LNCaP clone FGC (cell line): ENCODE results near the gene UHRF2.
"Not testable (repeated sequence)": the region's sequence is repeated elsewhere in the genome, so short reads cannot be mapped to it uniquely, and the experiment has no call there.

Source experiments
- DNase-seq: peaks from one replicate; pipeline ENCODE4 v3.0.0-alpha.2; 2011; ENCODE audit warnings: low read depth
- H3K4me3 ChIP-seq: 2 replicates; pipeline ENCODE4 v1.5.1; 2011; ENCODE audit warnings: mild to moderate bottlenecking, low read depth, low read length, control low read depth
- TF ChIP-seq, protein P1 (sequence below): IDR thresholded peaks from 2 replicates; pipeline ENCODE4 v1.5.1; 2012; ENCODE audit warnings: mild to moderate bottlenecking; ENCODE audit not compliant: control insufficient read depth, insufficient read depth; ENCODE audit errors: extremely low read depth

The UHRF2 gene

DNA sequence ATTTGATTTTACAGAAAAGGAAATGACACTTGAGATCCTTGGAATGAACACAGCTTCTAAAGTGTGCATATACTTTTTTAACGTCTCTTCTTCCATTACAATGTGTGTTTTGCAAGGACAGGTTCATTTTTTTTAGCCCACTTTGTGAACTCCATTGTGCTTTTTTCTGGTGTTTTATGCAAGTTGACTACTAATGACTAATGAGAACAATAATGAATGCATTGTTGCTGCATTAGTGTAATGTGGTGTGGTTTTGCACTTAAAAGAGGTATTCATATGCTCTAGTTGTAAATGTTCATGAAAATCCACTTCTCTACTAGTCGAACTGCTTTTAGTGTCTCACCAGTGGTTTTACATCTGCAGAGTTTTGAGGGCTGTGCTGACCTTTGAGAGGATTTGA, 93.6 kb downstream of the UHRF2 start:
- DNase-seq: no peak
- H3K4me3 ChIP-seq: no peak overlapping the region
- TF ChIP-seq, protein P1, sequence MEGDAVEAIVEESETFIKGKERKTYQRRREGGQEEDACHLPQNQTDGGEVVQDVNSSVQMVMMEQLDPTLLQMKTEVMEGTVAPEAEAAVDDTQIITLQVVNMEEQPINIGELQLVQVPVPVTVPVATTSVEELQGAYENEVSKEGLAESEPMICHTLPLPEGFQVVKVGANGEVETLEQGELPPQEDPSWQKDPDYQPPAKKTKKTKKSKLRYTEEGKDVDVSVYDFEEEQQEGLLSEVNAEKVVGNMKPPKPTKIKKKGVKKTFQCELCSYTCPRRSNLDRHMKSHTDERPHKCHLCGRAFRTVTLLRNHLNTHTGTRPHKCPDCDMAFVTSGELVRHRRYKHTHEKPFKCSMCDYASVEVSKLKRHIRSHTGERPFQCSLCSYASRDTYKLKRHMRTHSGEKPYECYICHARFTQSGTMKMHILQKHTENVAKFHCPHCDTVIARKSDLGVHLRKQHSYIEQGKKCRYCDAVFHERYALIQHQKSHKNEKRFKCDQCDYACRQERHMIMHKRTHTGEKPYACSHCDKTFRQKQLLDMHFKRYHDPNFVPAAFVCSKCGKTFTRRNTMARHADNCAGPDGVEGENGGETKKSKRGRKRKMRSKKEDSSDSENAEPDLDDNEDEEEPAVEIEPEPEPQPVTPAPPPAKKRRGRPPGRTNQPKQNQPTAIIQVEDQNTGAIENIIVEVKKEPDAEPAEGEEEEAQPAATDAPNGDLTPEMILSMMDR: no peak

DNA sequence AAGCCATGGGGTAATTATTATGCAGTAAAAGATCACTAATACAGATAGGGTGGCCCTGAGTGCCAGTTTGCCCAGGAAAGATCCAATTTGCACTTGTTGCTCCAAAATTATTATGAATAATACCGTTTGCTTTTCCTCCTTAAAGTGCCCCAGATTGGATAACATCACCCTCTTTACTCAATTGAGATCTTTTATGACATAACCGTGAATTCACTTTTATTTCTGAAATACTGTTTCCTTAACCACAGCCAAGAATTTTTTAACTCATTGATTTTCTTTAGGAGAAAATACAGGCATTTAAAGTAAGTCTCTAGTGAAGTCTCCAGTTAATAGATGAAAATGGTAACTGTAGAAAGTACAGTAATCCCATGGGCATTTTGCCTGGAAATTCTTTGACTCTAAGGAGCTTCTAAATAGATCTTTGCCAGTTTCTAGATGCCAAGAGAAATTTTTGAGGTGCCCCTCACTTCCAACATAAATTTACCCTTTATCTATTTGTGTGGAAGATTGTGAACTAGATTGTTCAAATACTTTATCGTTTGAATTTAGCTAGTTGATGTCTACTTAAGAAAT, 99.2 kb downstream of the UHRF2 start:
- no peak overlapping the region for H3K4me3 ChIP-seq
- TF ChIP-seq, protein P1: no peak
- DNase-seq: no peak

GRCh38 chr9:6522263-6522662, 109.3 kb downstream of the UHRF2 start:
- DNase-seq: no peak
- H3K4me3 ChIP-seq: no peak overlapping the region
- TF ChIP-seq, protein P1: no peak

DNA sequence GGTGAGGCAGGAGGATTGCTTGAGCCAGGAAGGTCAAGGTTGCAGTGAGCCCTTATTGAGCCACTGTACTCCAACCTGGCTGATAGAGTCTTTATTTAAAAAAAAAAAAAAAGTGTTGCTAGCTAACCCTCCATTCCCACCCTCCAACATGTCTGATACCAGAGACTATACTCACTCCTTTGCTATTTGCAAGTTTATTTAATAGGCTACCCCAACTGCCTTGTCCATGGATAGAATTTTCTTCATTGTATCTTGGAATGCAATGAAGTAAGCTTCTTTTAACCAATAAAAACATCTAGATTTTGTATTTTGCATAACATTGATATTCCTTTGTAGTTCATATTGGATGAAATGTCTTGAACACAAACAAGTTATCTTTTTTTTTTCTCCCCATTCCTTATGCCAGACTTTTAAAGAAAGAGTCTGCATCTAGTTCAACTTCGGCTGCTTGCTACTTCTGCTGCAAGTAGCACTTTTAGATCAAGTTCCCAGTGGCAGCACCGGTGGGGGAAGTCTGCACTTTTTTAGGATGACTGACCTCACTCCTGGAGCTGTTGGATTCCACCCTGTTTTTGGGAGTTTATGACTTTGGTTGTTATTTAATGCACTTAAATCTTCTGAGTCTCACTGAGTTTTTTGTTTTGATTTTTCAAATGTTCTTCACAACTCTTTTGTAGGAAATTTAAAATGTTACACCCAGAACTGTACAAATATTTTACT, 112.5 kb downstream of the UHRF2 start:
- no peak for DNase-seq
- TF ChIP-seq, protein P1: no peak
- no peak overlapping the region for H3K4me3 ChIP-seq

- TF ChIP-seq, protein P1: no peak
- no peak overlapping the region for H3K4me3 ChIP-seq
- no peak for DNase-seq
These were observed 122.6 kb downstream of the UHRF2 start for GRCh38 chr9:6535594-6535993.

- no peak for DNase-seq
- TF ChIP-seq, protein P1: no peak
- H3K4me3 ChIP-seq: no peak overlapping the region
These were observed 125.7 kb downstream of the UHRF2 start for GRCh38 chr9:6538666-6539071.

- not testable (repeated sequence) for H3K4me3 ChIP-seq, DNase-seq
These were observed 129.6 kb downstream of the UHRF2 start for GRCh38 chr9:6542617-6543016.
